Muscle of arm (tissue), 12 donors: Measurements from ENCODE around the gene NELFB. TPM values are rescaled to one million over a fixed set of nuclear protein-coding genes. Genes with fewer than 3 reads are reported as not detected.

Source experiments
- DNase-seq: peaks from one replicate; pipeline ENCODE4 v3.0.0-alpha.2; 2013
- polyA plus RNA-seq, 12 donors: library from polyadenylated mRNA; unstranded; fragments of 120-200 nt; gene quantifications; one replicate each; pipeline ENCODE4 v1.2.1, GENCODE V29; 2013; ENCODE audit not compliant: insufficient read length in 12 of 12

The NELFB gene
- polyA plus RNA-seq, 12 donors = 31.1 to 52.0 (median 39.2) TPM; not detected in 1

GRCh38 chr9:137265496-137266161, 10.5 kb downstream of the NELFB start:
- no peak for DNase-seq

- DNase-seq = no peak
Measured at GRCh38 chr9:137266162-137266527, 11.0 kb downstream of the NELFB start.

- DNase-seq = no peak
Measured at GRCh38 chr9:137266585-137267453, 11.7 kb downstream of the NELFB start.

- DNase-seq = no peak
Measured at GRCh38 chr9:137267933-137268355, 12.8 kb downstream of the NELFB start.

GRCh38 chr9:137268538-137269201, 13.5 kb downstream of the NELFB start:
- no peak for DNase-seq

GRCh38 chr9:137269231-137269772, 14.2 kb downstream of the NELFB start:
- DNase-seq = no peak

GRCh38 chr9:137270929-137271695, 16.0 kb downstream of the NELFB start:
- DNase-seq = no peak

- DNase-seq = no peak
Measured at GRCh38 chr9:137271696-137272076, 16.6 kb downstream of the NELFB start.

- no peak for DNase-seq
Measured at GRCh38 chr9:137272241-137273094, 17.3 kb downstream of the NELFB start.

GRCh38 chr9:137273095-137273490, 18.0 kb downstream of the NELFB start:
- no peak for DNase-seq

GRCh38 chr9:137273611-137274320, 18.6 kb downstream of the NELFB start:
- no peak for DNase-seq

- DNase-seq = no peak
Measured at GRCh38 chr9:137275203-137275587, 20.1 kb downstream of the NELFB start.

GRCh38 chr9:137275588-137276472, 20.7 kb downstream of the NELFB start:
- DNase-seq = no peak

- DNase-seq = peak; percentile 87
Measured at GRCh38 chr9:137276473-137277328, 21.6 kb downstream of the NELFB start.

- peak; percentile 58 for DNase-seq
Measured at GRCh38 chr9:137277329-137278041, 22.4 kb downstream of the NELFB start, which contains the start of gene TOR4A. Gene TOR4A, plus strand, starts transcription at chr9:137277726. Its CDS starts 964 bp downstream, at chr9:137278690.

GRCh38 chr9:137278061-137278701, 23.1 kb downstream of the NELFB start:
- no peak for DNase-seq
